NCI-H1105 treated with DMSO at 0.1 percent for 48 hours (cell line): ENCODE data around the gene ARHGAP27.
"Not testable (repeated sequence)": the region's sequence is repeated elsewhere in the genome, so short reads cannot be mapped to it uniquely, and the experiment has no call there.

Experiments
- DNase-seq: peaks from one replicate; lab custom pipeline; 2025; lab: John Stamatoyannopoulos, UW

Gene ARHGAP27

GRCh38 chr17:45432405-45433158 is at the start of gene ARHGAP27:
TSS of gene ARHGAP27 (minus strand) at chr17:45432870. CDS start at chr17:45430279, 2,591 bp downstream.
- no peak for DNase-seq

GRCh38 chr17:45482317-45482716 is 49.6 kb upstream of the ARHGAP27 start:
- not testable (repeated sequence) for DNase-seq

- not testable (repeated sequence) for DNase-seq
Measured at GRCh38 chr17:45475436-45475835, 42.8 kb upstream of the ARHGAP27 start.

- not testable (repeated sequence) for DNase-seq
Measured at GRCh38 chr17:45472249-45472648, 39.6 kb upstream of the ARHGAP27 start.

GRCh38 chr17:45469204-45469563 is 36.5 kb upstream of the ARHGAP27 start:
- not testable (repeated sequence) for DNase-seq

- not testable (repeated sequence) for DNase-seq
Measured at GRCh38 chr17:45468293-45469203, 35.9 kb upstream of the ARHGAP27 start.

GRCh38 chr17:45461524-45462327 is 29.1 kb upstream of the ARHGAP27 start:
- not testable (repeated sequence) for DNase-seq

GRCh38 chr17:45460422-45460821 is 27.8 kb upstream of the ARHGAP27 start:
- not testable (repeated sequence) for DNase-seq

- not testable (repeated sequence) for DNase-seq
Measured at GRCh38 chr17:45454341-45454740, 21.7 kb upstream of the ARHGAP27 start.

GRCh38 chr17:45453731-45454130 is 21.1 kb upstream of the ARHGAP27 start:
- DNase-seq: not testable (repeated sequence)

GRCh38 chr17:45453225-45453534 is 20.5 kb upstream of the ARHGAP27 start:
- DNase-seq: not testable (repeated sequence)

- DNase-seq: not testable (repeated sequence)
Measured at GRCh38 chr17:45452329-45453224, 19.9 kb upstream of the ARHGAP27 start.

- DNase-seq: not testable (repeated sequence)
Measured at GRCh38 chr17:45451660-45452059, 19.0 kb upstream of the ARHGAP27 start.

- DNase-seq: no peak
Measured at GRCh38 chr17:45451131-45451530, 18.5 kb upstream of the ARHGAP27 start.

- not testable (repeated sequence) for DNase-seq
Measured at GRCh38 chr17:45449708-45450329, 17.1 kb upstream of the ARHGAP27 start.

- DNase-seq: not testable (repeated sequence)
Measured at GRCh38 chr17:45449260-45449659, 16.6 kb upstream of the ARHGAP27 start.

GRCh38 chr17:45448483-45448882 is 15.8 kb upstream of the ARHGAP27 start:
- not testable (repeated sequence) for DNase-seq

- DNase-seq: not testable (repeated sequence)
Measured at GRCh38 chr17:45448066-45448465, 15.4 kb upstream of the ARHGAP27 start.

GRCh38 chr17:45447650-45448049 is 15.0 kb upstream of the ARHGAP27 start:
- not testable (repeated sequence) for DNase-seq

- not testable (repeated sequence) for DNase-seq
Measured at GRCh38 chr17:45446872-45447625, 14.4 kb upstream of the ARHGAP27 start.
